ENCODE data around the gene ZNF175.
A peak's percentile ranks its signal among the peaks of the same experiment; 100 is the strongest.

ZNF175 gene

DNA sequence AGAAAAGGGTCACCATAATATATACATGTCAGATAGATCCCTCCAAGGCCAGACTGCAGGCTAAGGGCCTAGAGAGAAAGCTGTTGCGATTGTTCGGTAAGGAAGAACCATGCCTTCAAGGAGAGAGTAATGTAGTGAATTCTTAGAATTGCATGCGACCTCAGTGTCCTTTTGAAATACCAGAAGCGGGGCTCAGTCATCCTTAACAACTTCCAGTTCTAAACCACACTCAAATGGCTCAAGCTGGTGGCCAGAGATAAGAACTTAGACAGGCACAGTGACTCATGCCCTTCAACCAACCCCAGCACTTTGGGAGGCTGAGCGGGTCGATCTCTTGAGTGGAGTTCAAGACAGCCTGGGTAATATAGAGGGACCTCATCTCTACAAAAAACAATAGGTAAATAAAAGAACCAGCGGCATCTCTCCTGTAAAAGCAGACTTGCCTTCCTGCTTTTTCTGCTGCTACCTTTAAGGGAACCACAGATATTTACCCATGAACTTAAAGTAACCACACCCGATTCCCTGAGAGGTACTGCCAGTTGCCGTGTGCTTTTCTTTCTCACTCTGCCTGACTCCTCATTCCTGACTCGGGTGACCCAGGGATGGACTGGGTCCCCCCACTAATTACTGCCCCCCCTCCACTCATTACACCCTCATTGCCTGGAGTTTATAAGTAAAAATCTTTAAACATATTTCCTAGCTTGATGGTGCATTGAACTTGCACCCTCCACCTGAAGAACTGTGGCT lies 24.3 kb upstream of the ZNF175 start:
- ATAC-seq, result peak; percentile 63
- no peaks in the 10 kb centered on the region for H3K9me3 Mint-ChIP-seq
- H3K4me3 Mint-ChIP-seq, result peak overlapping the region; percentile 34
- no peaks in the 10 kb centered on the region for H3K27me3 Mint-ChIP-seq
- H3K27ac Mint-ChIP-seq, result peak overlapping the region; percentile 87
- H3K36me3 Mint-ChIP-seq, result peaks cover 7% of the 10 kb centered on the region
- peaks cover 99% of the 10 kb centered on the region for H3K4me1 Mint-ChIP-seq

GRCh38 chr19:51547397-51548212 lies 23.5 kb upstream of the ZNF175 start:
- no peak for ATAC-seq
- peaks cover 8% of the 10 kb centered on the region for H3K36me3 Mint-ChIP-seq
- no peaks in the 10 kb centered on the region for H3K9me3 Mint-ChIP-seq
- H3K27me3 Mint-ChIP-seq, result no peaks in the 10 kb centered on the region
- H3K4me3 Mint-ChIP-seq, result peak overlapping the region; percentile 34
- H3K4me1 Mint-ChIP-seq, result peaks cover 99% of the 10 kb centered on the region
- H3K27ac Mint-ChIP-seq, result peak overlapping the region; percentile 87

- Mint-ChIP-seq H3K36me3 (peaks cover 8% of the 10 kb centered on the region), H3K9me3 (no peaks in the 10 kb centered on the region), H3K27ac (peak overlapping the region; percentile 87), H3K4me3 (peak overlapping the region; percentile 22), H3K27me3 (no peaks in the 10 kb centered on the region), H3K4me1 (peaks cover 99% of the 10 kb centered on the region)
- ATAC-seq, result no peak
Observed at GRCh38 chr19:51548213-51548651, 22.9 kb upstream of the ZNF175 start.

- ATAC-seq, result no peak
- H3K4me1 Mint-ChIP-seq, result peaks cover 96% of the 10 kb centered on the region
- peak overlapping the region; percentile 87 for H3K4me3 Mint-ChIP-seq
- peaks cover 8% of the 10 kb centered on the region for H3K36me3 Mint-ChIP-seq
- H3K27me3 Mint-ChIP-seq, result no peaks in the 10 kb centered on the region
- peak overlapping the region; percentile 87 for H3K27ac Mint-ChIP-seq
- H3K9me3 Mint-ChIP-seq, result no peaks in the 10 kb centered on the region
Observed at GRCh38 chr19:51548891-51549305, 22.2 kb upstream of the ZNF175 start.

DNA sequence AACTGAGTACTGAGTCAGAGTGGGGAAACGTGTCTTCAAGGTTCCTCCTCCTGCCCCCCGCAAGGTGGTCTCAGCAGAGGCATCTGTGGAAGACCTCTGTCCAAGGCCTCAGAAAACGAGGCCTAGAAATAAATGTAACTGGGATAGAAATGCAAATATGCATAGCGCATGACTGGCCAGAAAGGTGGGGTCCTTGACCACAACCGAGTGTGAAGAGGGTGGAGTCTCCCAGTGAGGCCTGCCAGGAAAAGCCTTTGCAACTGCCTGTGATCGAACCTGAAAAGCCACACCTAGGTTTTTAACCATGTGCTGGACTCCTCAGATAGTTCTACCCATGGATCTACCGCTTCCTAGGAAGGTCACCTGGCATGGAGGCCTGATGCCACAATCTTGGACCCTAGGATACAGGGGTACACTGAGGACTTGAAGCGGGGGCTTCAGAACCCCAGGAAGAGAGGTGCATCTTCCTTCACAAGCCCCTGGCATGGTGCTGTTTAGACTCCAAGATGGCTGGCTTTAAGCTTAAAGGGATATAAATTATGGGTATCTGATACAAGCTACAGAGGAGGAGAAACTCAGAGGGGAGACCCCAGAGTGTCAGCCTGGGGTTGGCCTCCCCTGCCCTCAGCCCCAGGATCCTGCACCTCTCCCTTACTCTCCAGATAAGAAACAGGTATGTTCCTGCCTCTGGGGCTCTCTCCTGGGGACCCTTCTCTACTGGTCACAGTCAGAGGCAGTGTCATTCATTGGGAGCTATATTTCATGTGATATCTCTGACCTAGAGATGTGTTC lies 21.4 kb upstream of the ZNF175 start:
- no peaks in the 10 kb centered on the region for H3K27me3 Mint-ChIP-seq
- no peaks in the 10 kb centered on the region for H3K9me3 Mint-ChIP-seq
- ATAC-seq, result peak; percentile 57
- peaks cover 13% of the 10 kb centered on the region for H3K36me3 Mint-ChIP-seq
- peaks cover 94% of the 10 kb centered on the region for H3K4me1 Mint-ChIP-seq
- peak overlapping the region; percentile 87 for H3K27ac Mint-ChIP-seq
- peak overlapping the region; percentile 87 for H3K4me3 Mint-ChIP-seq

- H3K27ac Mint-ChIP-seq, result peak overlapping the region; percentile 87
- H3K4me3 Mint-ChIP-seq, result peak overlapping the region; percentile 87
- no peaks in the 10 kb centered on the region for H3K27me3 Mint-ChIP-seq
- peak; percentile 74 for ATAC-seq
- H3K4me1 Mint-ChIP-seq, result peaks cover 81% of the 10 kb centered on the region
- H3K9me3 Mint-ChIP-seq, result no peaks in the 10 kb centered on the region
- H3K36me3 Mint-ChIP-seq, result peaks cover 20% of the 10 kb centered on the region
Observed at GRCh38 chr19:51550848-51551672, 20.0 kb upstream of the ZNF175 start.

DNA sequence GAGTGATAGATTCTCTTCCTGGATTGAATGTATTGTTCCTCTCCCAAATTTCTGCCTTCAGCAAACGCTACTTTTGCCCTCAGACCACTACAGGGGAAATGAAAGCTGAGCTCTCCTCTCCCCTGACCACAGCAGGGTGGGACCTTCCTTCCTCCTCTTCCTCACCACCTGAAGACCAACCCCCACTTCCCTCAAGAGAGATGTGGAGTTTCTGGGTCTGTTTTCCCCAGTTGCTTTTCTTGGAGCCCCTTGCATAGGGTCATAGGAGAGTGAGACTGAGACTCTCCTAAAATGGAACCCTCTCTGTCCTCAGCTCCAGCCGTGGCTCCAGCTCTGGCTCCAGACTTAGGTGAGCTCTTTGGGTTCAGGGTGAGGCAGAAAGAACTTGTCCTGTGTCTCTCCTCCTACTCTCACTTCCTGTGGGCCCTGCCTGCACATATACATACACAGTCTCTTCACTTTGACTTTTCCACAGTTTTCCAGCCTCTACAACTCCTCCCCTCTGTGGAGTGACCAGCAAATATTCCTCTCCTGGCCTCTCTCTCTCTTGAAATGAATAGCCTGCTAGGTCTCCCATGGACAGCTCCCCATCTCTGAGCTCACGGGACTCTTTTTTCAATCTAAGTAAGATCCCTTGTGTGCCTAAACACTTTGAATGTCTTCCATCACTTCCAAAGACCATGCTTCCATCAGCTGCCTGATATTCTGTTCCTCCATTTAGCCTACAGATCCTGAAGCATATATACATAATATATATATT lies 19.2 kb upstream of the ZNF175 start:
- Mint-ChIP-seq H3K4me1 (peaks cover 79% of the 10 kb centered on the region), H3K9me3 (no peaks in the 10 kb centered on the region), H3K27ac (peak overlapping the region; percentile 87), H3K36me3 (peaks cover 28% of the 10 kb centered on the region), H3K27me3 (no peaks in the 10 kb centered on the region), H3K4me3 (peak overlapping the region; percentile 87)
- peak; percentile 58 for ATAC-seq

DNA sequence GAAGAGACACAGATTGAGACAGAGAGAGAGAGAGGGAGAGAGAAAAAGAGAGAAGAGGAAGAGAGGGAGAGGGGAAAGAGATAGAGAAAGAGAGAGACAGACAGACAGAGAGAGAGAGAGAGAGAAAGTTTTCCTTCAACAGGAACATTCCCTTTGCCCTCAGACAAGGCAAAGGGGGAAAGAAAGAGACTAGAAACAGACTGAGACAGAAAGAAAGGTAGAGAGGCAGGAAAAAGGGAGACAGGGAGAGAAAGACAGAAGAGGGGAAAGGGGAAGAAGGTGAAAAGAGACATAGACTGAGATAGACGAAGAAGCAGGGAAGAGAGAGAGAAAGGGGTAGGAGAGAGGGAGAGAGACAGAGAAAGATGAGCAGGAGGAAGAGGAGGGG lies 18.5 kb upstream of the ZNF175 start:
- H3K9me3 Mint-ChIP-seq, result no peaks in the 10 kb centered on the region
- H3K27me3 Mint-ChIP-seq, result no peaks in the 10 kb centered on the region
- H3K4me1 Mint-ChIP-seq, result peaks cover 73% of the 10 kb centered on the region
- peak overlapping the region; percentile 87 for H3K4me3 Mint-ChIP-seq
- ATAC-seq, result no peak
- peak overlapping the region; percentile 87 for H3K27ac Mint-ChIP-seq
- H3K36me3 Mint-ChIP-seq, result peaks cover 29% of the 10 kb centered on the region

DNA sequence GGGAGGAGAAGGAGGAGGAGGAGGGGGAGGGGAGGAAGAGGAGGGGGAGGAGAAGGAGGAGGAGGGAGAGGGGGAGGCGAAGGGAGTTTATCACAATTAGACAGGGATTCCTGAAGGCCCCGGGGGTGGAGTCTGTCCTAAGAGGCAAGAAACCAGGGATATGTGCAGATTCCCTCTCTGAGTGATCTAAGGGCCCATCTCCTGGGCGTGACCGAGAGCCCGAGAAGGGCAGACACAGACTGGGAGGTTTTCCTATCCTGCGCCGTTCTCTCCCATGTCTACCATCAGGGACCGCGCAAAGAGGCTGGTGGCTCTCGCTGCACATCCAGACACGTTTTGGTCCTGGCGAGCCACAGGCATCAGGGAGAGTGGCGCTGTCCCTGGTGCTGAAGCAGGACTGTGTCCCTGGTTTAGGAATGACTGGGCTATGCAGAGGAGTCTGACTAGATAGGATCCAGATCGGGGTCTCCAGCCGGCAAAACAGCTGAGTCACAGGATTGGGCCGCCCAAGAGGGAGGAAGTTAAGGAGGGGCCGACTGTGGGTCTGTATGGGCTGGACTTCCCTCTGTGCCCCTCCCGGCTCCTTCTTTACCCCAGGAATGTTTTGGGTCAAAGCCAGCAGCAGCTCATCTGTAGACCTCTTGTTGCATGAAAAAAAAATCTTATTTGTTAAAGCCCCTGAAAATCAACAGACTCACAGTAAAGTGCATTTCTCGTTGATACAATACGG lies 17.9 kb upstream of the ZNF175 start:
- ATAC-seq, result no peak
- Mint-ChIP-seq H3K4me1 (peaks cover 68% of the 10 kb centered on the region), H3K9me3 (no peaks in the 10 kb centered on the region), H3K27ac (peak overlapping the region; percentile 87), H3K4me3 (peak overlapping the region; percentile 87), H3K36me3 (peaks cover 29% of the 10 kb centered on the region), H3K27me3 (no peaks in the 10 kb centered on the region)

DNA sequence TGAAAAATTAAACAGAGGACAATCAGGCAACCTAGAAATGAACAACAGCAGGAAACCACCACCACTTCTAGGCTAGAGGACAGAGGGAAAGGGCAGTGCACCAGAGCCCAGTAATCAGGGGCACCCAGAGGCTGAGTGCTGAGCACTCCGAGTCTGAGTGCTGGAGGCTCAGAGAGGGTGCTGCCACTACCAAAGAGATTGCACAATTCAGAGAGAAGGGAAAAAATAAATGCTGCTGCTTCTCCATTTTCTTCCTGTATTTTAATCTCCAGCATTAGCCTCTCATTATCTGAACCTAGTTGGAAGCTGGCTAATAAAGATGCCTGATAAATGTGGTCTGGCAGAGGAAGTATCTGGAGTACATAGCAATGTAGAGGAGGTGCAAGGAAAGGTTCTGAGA lies 11.8 kb upstream of the ZNF175 start:
- Mint-ChIP-seq H3K4me3 (no peak overlapping the region), H3K9me3 (no peaks in the 10 kb centered on the region), H3K4me1 (peaks cover 31% of the 10 kb centered on the region), H3K36me3 (peaks cover 21% of the 10 kb centered on the region), H3K27ac (no peak overlapping the region), H3K27me3 (no peaks in the 10 kb centered on the region)
- no peak for ATAC-seq

GRCh38 chr19:51560339-51560738 lies 10.7 kb upstream of the ZNF175 start:
- Mint-ChIP-seq H3K27me3 (no peaks in the 10 kb centered on the region), H3K27ac (no peak overlapping the region), H3K4me3 (no peak overlapping the region), H3K36me3 (peaks cover 14% of the 10 kb centered on the region), H3K4me1 (peaks cover 37% of the 10 kb centered on the region), H3K9me3 (no peaks in the 10 kb centered on the region)
- ATAC-seq, result no peak

- Mint-ChIP-seq H3K36me3 (no peaks in the 10 kb centered on the region), H3K4me1 (peaks cover 29% of the 10 kb centered on the region), H3K27me3 (no peaks in the 10 kb centered on the region), H3K27ac (peak overlapping the region; percentile 54), H3K4me3 (no peak overlapping the region), H3K9me3 (no peaks in the 10 kb centered on the region)
- ATAC-seq, result peak; percentile 91
Observed at GRCh38 chr19:51564791-51565190, 6.3 kb upstream of the ZNF175 start.

- H3K9me3 Mint-ChIP-seq, result no peaks in the 10 kb centered on the region
- no peaks in the 10 kb centered on the region for H3K27me3 Mint-ChIP-seq
- H3K36me3 Mint-ChIP-seq, result no peaks in the 10 kb centered on the region
- ATAC-seq, result peak; percentile 24
- H3K27ac Mint-ChIP-seq, result peak overlapping the region; percentile 54
- peak overlapping the region; percentile 10 for H3K4me3 Mint-ChIP-seq
- peaks cover 28% of the 10 kb centered on the region for H3K4me1 Mint-ChIP-seq
Observed at GRCh38 chr19:51565583-51565982, 5.5 kb upstream of the ZNF175 start.
